HG03139 (cell line): ENCODE data around the gene AMBP.
"Not testable (repeated sequence)": the region's sequence is repeated elsewhere in the genome, so short reads cannot be mapped to it uniquely, and the experiment has no call there.

Source experiments
- ATAC-seq: cut with Tn5 transposase; IDR thresholded peaks from one replicate; pipeline ENCODE4 v1.9.1; 2021; ENCODE audit not compliant: unreplicated experiment

The AMBP gene

DNA sequence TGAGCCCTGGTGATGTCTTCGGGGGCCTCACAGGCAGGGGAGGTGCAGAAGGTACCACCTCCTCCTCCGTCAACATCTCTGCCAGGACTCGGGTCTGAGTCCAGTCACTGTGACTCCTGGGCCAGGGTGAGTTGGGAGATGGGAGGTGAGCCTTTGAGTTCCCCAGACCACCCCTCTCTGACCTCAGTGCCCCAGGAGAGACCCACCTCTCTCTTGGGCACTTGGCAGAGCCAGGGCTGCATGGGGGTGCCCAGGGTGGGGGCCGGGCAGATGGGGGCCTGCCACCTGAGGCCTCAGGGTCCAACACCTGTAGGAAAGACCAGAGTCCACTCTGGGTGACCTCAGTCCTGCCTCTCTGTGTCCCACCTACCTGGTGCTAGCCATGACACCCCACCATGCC, 14.2 kb upstream of the AMBP start:
- no peak for ATAC-seq

GRCh38 chr9:114091711-114092110, 13.6 kb upstream of the AMBP start:
- no peak for ATAC-seq

DNA sequence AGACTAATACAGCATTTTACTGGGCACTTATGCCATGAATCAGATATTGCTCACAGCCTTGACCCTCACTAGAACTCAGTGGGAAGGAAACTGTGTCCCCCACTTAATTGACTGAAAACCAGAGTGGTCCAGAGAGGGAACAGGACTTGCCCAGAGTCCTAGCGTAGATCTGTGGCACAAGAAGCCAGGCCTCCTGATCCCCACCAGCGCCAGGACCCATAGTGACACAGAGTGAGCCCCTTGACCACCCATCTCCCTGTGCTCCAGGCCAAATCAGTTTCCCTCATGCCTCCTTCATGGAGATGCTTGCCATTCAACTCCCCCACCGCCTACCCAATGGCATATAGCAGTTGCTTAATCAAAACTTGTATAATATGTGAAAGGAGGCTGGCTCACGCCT, 12.7 kb upstream of the AMBP start:
- ATAC-seq, result no peak

- ATAC-seq, result no peak
These were observed 11.2 kb upstream of the AMBP start for GRCh38 chr9:114089206-114089840.

GRCh38 chr9:114088571-114089170, 10.6 kb upstream of the AMBP start:
- no peak for ATAC-seq

DNA sequence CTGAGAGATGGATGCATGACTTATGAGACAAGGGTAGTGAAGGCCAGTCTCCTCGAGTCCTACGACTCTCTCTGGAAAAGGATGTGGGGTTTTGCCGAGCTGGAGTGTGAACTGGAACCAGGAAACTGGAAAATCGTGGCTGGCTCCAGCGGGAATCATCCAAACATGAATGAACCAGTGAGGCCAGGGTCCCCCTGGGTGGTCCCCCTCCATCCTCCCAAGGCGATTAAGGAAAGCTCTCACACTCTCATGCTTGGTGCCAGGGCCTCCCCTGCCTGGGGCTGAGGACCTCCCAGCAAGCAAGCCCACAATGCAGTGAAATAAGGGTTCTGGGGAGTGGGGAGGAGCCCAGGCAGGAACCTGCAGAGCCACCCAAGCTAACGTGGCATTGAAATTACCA, 9.6 kb upstream of the AMBP start:
- no peak for ATAC-seq

GRCh38 chr9:114086607-114087006, 8.5 kb upstream of the AMBP start:
- no peak for ATAC-seq

GRCh38 chr9:114086009-114086408, 7.9 kb upstream of the AMBP start:
- no peak for ATAC-seq

- no peak for ATAC-seq
These were observed 7.3 kb upstream of the AMBP start for GRCh38 chr9:114085387-114085789.

DNA sequence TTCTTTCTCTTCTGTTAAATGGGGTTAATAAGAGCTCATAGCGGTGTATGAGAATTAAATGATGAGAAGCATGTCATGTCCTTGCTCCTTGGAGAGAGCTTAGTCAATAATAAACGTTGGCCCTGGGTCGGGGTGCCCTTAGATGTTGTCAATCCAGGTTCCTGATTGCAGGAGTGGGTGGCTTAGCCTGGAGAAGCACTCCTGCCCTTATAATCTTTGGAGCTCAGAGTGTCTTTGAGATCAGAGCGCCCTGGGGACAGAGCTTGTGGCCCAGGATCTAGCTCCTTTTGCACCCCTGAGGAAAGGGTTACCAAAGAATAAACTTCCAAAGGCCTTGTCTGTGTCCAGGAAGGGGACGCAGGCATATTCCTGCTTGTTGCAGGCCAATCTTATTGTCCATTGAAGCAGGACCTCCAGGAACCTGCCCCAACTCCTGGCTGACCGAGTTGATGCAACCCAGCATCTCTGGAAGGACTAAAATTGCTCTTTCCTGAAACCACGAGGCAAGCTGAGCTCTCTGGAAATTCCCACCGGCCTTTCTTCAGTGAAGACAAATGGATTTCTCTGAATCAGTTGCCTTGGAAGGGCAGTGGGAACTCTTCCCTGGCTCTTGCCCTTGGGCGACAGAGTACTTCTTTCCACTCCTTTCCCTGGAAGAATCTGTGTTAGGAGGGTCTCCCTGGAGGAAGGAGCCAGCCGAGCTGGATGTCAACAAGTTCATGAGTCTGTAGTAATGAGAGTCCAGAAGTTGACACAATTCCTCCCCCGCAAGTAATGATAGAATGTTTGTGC, 6.4 kb upstream of the AMBP start:
- no peak for ATAC-seq

GRCh38 chr9:114083666-114084065, 5.6 kb upstream of the AMBP start:
- no peak for ATAC-seq

DNA sequence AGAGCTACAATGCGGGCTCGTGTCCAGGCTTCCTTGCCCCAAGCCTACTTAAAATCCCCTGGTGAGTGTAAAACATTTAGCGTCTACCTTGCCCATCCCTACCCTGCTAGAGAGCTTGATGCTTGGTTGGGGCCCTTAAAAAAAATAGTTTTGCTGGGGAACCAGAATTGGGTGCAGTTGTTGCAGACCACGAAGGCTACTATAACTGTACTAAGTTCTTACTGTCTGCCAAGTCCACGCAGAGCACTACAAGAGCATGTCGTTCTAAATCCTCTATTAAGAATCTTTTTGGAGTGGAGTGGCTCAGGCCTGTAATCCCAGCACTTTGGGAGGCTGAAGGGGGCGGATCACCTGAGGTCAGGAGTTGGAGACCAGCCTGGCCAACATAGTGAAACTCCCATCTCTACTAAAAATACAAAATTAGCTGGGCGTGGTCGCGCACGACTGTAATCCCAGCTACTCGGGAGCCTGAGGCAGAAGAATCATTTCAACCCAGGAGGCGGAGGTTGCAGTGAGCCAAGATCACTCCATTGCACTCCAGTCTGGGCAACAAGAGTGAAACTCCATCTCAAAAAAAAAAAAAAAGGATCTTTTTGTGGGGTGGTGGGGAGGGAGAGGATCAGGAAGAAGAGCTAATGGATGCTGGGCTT, 4.8 kb upstream of the AMBP start:
- ATAC-seq, result not testable (repeated sequence)

- ATAC-seq, result peak; percentile 85
These were observed 4.1 kb upstream of the AMBP start for GRCh38 chr9:114082017-114082762.

GRCh38 chr9:114081441-114082016, 3.4 kb upstream of the AMBP start:
- no peak for ATAC-seq

DNA sequence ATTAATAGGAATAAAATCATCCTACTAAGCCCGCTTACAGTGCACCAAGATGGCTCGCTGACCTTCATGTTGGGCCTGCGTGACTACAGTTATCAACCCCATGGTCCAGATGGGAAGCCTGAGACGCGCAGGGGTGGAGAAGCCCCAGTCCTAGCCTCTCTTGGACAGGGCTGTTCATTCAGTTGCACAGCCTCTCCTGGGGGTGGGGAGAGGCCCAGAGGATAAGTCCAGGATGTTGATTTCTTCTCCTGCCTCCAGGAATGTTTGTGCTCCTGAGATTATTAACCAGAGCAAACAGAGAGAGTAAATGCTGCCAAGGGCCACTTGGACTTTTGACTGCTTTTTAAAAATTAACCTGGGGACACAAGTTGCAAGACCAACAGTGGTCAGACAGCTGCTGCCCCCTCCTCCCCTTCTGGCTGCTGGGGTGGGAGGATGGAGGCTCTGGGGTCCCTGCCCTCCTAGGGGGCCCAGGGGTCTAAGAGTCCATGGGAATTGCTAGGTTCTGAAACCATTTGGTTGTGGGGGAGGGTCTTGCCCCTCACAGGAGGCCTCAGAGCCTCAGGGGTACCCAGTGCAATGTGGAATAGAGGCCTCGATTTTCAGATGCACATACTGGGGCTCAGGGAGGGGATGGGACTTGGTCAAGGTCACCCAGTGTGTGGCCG, 2.8 kb upstream of the AMBP start:
- no peak for ATAC-seq

DNA sequence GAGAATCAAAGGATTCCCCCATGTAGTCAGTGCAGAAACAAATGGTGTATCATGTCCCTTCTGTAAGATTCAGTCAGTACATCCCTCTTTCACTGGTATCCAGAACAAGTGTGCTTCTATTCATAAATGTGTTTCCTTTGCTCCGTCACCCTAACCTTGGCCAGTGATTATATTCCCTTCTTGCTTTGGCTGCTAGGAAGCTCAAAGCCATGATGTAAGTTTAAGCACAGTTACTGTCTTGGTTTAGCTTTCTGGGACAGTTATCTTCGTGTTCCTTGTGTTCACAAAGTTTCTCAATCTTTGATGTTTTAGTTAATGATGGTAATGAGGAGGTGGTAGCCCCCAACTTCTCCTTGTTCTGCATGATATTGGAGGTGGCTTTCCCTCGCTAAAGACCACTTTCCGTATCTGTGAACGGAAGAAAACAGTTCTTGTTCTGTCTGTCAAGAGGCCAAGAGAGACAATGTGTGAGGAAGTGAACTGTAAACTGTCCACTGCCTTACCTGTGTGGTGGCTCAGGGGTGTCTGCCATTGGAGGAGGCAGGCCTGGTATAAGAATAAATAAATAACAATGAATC, 2.2 kb upstream of the AMBP start:
- ATAC-seq, result no peak

DNA sequence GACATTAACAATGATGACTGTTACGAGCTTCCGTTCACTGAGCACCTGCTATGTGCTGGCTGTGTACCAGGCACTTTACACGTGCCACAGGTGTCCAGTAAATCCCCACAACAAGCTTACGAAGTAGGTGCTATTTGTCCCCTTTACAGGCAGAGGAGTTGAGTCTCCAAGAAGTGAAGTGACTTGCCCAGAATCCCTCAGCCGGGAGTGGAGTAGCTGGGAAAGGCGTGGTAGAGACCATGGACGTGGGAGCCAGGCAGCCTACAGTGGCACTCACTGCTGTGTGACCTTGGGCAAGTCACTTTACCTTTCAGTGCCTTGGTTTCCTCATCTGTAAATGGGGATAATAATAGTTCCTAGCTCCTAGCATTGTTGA, 669 bp upstream of the AMBP start:
- no peak for ATAC-seq

DNA sequence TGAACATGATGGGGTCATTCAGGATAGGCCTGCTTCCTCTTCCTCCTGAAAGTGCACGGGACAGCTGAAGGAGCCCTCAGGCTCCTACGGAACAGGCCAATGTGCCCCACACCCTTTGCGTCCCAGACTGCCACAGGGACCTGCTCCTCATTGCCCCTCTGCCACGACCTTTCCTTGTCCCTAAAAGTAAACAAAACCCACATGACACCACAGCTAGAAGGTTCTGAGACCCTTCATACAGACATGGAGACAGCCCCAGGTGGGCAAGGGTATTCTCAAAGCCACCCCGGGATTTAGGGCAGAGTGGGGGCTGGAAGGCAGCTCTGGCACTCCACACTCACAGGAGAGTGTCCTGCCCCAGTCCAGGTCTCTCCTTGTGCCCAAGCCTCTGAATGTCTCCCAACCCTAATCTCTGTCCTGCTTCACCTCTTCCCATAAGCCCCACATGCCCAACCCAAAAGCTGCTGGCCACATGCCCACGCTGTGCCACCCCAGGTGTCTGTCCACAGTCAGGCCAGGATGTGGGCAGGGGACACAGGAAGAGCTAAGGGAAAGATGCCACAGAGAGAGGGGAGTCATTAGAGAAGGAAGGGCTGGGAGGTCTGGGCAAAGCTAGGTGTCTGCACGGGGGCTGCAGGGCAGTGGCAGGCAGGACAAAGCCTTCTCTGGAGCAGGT, 800 bp downstream of the AMBP start:
- no peak for ATAC-seq
